Measurements from ENCODE around the gene STARD3.

The STARD3 gene

DNA sequence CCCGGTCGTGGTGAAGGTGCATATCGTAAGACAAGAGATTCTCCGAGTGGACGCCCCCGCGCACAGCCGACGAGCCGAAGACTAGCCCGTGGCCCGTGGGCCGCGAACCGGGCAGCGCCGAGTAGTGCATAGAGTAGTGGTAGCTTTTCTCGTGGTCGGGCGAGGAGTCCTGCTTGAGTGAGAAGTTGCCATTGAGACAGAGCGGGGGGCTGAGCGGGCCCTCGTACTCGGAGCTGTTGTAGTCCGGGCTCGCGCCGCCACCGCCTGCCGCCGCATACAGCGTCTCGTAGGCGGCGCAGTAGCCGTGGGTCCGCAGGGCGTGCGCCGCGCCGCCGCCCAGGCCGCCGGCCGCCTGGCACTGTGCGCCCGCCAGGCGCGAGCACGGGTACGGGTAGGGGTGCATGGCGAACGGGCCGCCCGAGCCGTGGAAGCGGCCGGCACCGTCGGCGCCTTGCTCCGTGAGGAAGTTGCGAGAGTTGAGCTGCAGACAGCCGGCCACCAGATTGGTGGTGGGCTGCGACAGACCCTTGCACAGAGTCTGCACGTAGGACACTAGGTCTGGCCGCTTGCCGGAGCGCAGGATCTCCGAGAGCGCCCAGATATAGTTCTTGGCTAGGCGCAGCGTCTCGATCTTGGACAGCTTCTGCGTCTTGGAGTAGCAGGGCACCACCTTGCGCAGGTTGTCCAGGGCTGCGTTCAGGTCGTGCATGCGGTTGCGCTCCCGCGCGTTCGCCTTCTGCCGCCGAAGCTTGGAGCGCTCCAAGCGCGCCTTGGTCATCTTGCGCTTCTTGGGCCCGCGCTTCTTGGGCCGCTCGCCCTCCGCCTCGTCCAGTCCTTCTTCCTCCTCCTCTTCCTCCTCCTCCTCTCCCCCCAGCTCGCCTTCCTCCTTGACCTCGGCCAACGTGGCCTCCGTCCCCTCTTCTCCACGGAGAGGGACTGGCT is 31.2 kb upstream of the STARD3 start:
- no peak overlapping the region for H3K4me3 ChIP-seq (ENCODE audit: low read length)
- DNase-seq (ENCODE audit: low read depth), result no peak
- TF ChIP-seq, protein P1, sequence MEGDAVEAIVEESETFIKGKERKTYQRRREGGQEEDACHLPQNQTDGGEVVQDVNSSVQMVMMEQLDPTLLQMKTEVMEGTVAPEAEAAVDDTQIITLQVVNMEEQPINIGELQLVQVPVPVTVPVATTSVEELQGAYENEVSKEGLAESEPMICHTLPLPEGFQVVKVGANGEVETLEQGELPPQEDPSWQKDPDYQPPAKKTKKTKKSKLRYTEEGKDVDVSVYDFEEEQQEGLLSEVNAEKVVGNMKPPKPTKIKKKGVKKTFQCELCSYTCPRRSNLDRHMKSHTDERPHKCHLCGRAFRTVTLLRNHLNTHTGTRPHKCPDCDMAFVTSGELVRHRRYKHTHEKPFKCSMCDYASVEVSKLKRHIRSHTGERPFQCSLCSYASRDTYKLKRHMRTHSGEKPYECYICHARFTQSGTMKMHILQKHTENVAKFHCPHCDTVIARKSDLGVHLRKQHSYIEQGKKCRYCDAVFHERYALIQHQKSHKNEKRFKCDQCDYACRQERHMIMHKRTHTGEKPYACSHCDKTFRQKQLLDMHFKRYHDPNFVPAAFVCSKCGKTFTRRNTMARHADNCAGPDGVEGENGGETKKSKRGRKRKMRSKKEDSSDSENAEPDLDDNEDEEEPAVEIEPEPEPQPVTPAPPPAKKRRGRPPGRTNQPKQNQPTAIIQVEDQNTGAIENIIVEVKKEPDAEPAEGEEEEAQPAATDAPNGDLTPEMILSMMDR (conservative IDR thresholded peaks at IDR 0.05; ENCODE audit: low read depth, low read length), result no peak

DNA sequence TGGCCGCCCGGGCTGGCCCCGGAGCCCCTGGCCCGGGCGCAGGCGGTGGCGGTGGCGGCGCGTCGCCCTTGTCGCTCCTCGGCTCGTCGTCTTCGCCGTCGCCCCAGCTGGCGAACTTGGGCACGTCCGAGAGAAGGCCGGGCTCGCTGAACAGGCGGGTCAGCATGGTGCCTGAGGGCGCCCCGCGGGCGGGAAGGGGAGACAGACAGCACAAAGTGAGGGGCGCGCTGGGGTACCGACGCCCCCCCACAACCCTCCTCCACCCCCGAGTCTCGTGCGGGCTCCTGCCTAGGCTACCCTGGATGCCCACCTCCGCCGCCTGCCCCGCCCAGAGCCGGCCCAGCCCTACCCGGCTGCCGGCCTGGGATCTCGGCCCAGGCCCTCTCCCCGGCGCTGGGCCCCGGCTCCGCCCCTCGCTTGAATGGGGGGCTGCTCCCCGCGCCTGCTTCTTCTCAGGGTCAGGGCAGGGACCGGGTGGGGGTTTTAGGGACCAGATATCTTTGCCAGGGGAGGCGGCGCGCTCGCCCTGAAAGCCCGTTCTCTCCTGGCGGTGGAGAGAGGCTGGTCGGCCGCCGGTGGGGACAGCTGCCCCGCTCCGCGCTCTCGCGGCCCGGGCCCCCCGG is 30.4 kb upstream of the STARD3 start:
- DNase-seq (ENCODE audit: low read depth), result no peak
- H3K4me3 ChIP-seq (ENCODE audit: low read length), result no peak overlapping the region
- TF ChIP-seq, protein P1 (conservative IDR thresholded peaks at IDR 0.05; ENCODE audit: low read depth, low read length), result no peak

DNA sequence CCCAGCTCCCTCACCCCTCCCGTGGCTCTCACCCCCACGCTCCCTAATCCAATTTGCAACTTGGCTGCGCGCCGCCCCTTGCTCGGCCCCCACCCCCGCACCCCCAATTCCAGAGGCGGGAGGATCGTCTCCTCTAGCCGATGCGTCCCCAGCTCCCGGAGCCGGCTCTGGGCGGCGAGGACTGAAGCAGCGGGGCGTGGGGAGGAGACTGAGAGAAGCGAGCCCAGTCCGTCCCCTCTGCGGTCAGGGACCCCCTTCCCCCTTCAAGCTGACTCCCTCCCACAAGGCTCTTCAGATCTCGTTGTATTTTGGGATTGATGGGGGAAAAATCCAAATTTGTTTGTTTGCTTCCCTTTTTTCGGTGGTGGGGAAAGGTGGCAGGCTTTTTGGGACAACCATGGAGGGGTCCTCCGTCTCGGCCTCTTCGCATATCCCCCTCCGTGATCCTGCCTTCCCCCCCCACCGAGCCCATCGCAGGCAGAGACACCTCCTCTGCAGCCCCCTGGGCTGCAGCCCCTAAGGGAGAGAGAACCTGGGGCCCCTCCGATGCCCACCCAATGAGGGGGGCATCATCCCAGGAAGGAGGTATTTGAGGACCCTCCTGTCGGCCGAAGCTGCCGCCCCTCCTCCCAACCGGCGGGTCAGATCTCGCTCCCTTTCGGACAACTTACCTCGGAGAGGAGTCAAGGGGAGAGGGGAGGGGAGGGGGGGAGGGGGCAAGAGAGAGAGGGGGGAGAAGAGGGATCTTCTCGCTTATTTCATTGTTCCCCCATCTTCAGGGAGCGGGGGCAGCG is 29.7 kb upstream of the STARD3 start:
- H3K4me3 ChIP-seq (ENCODE audit: low read length), result no peak overlapping the region
- no peak for DNase-seq (ENCODE audit: low read depth)
- TF ChIP-seq, protein P1 (conservative IDR thresholded peaks at IDR 0.05; ENCODE audit: low read depth, low read length), result no peak

DNA sequence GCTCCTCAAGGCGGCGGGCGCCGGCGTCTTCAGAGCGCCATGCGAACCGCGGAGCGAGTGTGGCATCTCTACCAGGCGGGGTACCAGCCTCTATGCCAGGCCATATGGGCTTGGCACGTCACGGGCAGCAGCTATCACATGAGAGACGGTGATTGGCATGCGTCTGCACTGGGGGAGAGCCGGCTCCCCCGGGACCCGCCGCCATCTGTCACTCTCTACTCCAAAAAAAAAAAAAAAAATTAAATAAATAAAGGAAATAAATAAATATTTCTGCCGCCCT is 29.2 kb upstream of the STARD3 start, which contains the start of gene NEUROD2:
NEUROD2 (minus strand) TSS at position 70 of the 280 bp plus-strand sequence. CDS start 1,321 bp downstream, outside the sequence.
- no peak within 1 kb of the TSS for H3K4me3 ChIP-seq (ENCODE audit: low read length)
- no peak for DNase-seq (ENCODE audit: low read depth)
- TF ChIP-seq, protein P1 (conservative IDR thresholded peaks at IDR 0.05; ENCODE audit: low read depth, low read length), result no peak

DNA sequence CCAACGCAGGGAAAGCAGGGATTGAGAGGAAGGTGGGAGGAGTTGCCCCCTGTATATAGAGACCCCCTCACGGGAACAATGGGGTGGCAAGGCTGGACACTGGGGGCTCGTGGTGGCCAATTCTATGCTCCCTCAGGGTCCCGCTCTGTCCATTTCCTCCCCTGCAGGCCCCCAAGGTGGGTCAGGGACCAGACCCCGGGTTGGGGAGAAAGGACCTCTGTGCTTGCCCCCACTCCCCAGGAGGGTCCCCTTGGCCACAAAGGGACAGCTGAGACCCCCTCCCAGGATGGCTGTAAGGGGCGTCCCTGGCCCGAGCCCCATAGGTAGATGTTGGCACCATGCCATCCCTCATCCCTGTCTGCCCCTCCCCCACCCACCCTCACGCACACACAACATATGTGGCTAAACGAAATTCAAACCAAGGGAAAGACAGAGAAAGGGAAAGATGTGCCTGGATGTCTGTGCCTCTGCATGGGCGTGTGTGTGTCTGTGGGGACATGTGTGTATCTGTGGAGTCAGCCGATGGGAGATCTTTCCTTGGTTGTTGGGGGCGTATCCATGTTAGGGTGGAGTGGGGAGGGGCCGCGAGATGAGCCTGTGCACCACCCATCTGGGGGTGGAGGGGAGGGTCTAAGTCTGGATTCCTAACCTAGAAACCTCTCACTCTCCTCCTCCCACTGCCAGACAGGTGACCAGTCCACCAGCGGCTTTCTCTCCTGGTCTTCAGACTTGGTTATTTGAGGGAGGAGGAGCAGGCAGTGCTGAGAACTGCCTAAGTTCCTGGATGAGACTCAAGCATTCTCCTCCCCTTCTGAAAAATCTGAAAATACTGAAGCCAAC is 28.6 kb upstream of the STARD3 start:
- TF ChIP-seq, protein P1 (conservative IDR thresholded peaks at IDR 0.05; ENCODE audit: low read depth, low read length), result no peak

DNA sequence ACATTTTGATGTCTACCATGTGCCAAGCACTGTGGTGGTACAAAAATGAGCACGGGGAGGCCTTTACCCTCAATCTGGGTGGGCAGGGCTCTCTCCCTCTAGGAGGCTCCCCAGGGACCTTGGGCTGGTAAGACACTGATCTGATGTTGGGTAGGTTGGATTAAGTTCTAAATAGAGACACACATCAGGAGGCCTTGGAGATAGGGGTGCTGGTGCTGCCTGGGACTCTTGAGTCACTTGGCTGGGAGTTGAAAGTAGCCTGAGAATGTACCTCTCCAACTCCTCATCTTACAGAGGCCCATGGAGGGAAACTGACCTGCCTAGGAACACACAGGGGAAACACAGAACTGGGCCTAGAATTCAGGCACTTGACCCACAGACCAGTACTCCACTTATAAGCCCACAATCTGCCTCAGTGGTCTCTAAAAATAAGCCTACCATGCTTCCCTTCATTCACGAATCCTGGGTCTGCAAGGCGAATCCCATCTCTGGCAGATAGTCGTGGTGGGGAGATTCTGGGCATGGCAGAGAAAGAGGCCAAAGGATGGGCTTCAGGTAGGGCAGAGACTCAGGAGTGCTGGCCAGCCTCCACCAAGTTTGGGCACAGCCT is 27.4 kb upstream of the STARD3 start:
- TF ChIP-seq, protein P1 (conservative IDR thresholded peaks at IDR 0.05; ENCODE audit: low read depth, low read length), result no peak
- no peak overlapping the region for H3K4me3 ChIP-seq (ENCODE audit: low read length)
- no peak for DNase-seq (ENCODE audit: low read depth)

More for the DNA sequence above, 28.6 kb upstream of the STARD3 start:
- no peak for DNase-seq (ENCODE audit: low read depth)
- no peak overlapping the region for H3K4me3 ChIP-seq (ENCODE audit: low read length)
